DLD1 (cell line): ENCODE data around the gene PRKG1.
"Not testable (repeated sequence)": the region's sequence is repeated elsewhere in the genome, so short reads cannot be mapped to it uniquely, and the experiment has no call there.

ENCODE experiments used
- in situ Hi-C: cut with HindIII; loops from 2 replicates; pipeline ENCODE4 v1.10.0; 2017; ENCODE audit warnings: low sequenced_read_pairs

PRKG1 gene

GRCh38 chr10:52020702-52021101 lies 946.4 kb downstream of the PRKG1 start:
- in situ Hi-C loops, result no loop called here

DNA sequence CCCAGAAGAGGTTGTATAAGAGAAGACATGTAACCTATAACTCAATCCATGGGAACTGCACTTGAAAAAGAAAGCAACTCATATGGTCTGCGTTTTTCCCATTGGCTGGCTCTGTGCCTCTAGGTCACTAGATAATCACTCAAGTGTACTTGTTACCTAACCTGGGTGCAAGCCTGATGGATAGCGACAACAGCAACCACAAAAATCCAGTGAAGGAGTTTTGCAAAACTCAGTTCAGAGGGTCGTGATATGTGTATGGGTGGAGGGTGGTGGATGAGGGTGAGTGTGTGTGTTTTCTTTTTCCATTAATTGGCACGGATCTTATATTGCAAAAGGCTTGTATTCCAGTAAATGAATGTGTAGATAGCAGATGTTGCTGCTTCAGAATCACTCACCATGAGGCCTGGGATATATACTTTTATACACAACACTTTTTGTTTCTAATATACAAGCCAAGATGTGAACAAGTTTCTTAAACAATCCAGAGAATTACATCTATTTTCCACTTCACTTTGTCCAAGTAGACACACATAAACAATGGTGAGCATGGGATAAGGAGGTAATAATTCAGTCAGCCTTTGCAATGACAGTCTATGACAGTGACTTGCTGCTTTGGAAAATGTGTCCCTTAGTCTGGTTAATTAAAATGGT lies 952.9 kb downstream of the PRKG1 start:
- in situ Hi-C loops, result no loop called here

GRCh38 chr10:52028523-52028858 lies 954.2 kb downstream of the PRKG1 start:
- in situ Hi-C loops, result no loop called here

DNA sequence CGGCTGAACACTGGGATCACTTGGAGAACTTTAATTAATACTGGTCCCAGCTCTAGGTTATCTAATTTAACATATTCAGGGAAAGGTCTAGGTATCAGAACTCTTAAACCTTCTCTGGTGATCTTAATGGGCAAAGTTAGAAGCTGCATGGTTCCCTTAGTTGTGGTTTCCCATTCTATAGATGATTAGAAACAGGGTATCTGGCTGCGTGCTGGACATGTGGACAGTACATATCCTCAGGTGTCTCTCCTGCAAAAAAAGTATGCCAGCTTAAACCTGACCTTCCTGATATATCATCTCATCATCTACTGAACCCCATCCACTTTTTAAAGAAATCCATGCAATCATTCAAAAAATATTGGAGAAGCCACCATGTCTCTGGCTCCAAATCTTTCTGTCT lies 955.3 kb downstream of the PRKG1 start:
- in situ Hi-C loops, result no loop called here

GRCh38 chr10:52030051-52030790 lies 955.9 kb downstream of the PRKG1 start:
- in situ Hi-C loops, result no loop called here

- in situ Hi-C loops, result no loop called here
Observed at GRCh38 chr10:52030975-52031374, 956.7 kb downstream of the PRKG1 start.

- in situ Hi-C loops, result no loop called here
Observed at GRCh38 chr10:52031771-52032170, 957.5 kb downstream of the PRKG1 start.

- in situ Hi-C loops, result no loop called here
Observed at GRCh38 chr10:52032681-52033629, 958.7 kb downstream of the PRKG1 start.

DNA sequence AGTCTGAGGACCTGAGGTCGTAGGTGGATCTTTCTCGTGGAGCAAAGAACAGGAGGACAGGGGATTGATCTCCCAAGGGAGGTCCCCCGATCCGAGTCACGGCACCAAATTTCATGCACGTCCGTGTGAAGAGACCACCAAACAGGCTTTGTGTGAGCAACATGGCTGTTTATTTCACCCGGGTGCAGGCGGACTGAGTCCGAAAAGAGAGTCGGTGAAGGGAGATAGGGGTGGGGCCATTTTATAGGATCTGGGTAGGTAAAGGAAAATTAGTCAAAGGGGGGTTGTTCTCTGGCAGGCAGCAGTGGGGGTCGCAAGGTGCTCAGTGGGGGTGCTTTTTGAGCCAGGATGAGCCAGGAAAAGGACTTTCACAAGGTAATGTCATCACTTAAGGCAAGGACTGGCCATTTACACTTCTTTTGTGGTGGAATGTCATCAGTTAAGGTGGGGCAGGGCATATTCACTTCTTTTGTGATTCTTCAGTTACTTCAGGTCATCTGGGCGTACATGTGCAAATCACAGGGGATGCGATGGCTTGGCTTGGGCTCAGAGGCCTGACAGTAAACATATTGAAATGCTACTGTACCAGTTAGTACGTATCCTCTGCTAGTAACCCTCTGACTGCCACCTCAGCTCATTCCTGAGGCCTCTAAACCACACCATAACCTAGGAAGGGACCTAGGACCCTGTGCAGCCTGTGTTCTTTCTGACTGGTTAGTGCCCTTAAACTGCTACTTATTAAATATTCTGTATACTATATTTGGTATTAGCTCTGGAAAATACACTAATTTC lies 964.9 kb downstream of the PRKG1 start:
- in situ Hi-C loops, result not testable (repeated sequence)

DNA sequence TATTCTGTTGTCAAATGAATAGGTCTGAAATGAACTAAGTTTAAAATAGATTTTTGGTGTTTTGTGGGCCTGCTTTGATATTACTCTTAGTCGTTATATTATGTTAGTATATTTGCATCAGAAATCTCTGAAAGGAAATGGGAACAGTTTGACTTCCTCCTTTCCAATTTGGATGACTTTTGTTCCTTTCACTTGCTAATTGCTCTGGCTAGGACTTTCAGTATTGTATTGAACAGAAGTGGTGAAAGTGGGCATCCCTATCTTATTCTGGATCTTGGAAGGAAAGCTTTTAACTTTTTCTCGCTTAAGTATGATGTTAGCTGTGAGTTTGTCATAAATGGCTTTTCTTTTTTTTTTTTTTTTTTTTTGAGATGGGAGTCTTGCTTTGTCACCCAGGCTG lies 966.2 kb downstream of the PRKG1 start:
- in situ Hi-C loops, result no loop called here

- in situ Hi-C loops, result no loop called here
Observed at GRCh38 chr10:52043811-52044210, 969.5 kb downstream of the PRKG1 start.

- in situ Hi-C loops, result no loop called here
Observed at GRCh38 chr10:52048051-52048450, 973.8 kb downstream of the PRKG1 start.

DNA sequence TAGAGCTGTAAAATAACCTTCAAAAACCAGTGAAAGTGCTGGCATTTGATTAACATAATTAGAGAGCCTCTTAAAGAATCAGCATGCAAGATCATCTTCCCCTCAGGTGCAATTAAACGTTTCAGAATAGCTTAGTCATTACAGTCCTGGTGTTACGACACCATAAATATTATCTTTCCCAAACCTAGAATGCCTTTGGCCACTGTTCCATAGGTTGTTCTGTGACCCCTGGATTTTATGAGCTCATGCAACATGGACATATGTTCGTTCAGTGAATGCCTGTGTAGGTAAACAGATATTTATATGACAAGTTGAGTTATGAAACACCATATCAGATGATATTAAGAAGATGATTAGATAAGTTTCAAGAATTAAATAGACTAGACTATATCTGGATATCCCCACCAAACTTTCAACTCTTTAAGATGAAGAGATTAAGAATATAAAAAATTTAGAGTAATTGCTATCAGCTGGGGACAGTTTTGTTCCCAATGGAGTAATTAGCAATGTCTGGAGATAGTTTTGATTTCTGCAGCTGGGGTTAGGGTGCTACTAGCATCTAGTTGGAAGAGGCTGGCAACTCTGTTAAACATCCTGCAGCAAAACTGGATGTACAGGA lies 976.3 kb downstream of the PRKG1 start:
- in situ Hi-C loops, result no loop called here

- in situ Hi-C loops, result no loop called here
Observed at GRCh38 chr10:52053497-52053896, 979.2 kb downstream of the PRKG1 start.

DNA sequence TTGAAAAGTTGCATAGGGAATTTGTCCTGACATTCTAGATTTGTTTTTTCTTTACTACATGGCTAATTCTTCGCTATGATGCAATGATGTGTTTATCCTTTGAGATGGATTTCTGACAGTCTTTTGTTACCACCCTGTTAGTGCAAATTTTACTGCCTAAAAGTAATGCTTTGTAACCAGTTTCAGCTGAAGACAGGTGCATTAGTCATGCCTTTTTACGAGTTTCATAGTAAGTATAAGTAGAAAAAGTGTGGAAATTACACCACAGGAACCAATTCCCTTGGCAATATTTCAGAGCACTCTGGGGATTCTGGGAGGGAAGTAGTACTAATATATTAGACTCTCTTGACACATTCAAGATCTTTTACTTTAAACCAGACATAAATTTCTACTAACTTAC lies 982.0 kb downstream of the PRKG1 start:
- in situ Hi-C loops, result no loop called here

GRCh38 chr10:52059089-52059488 lies 984.8 kb downstream of the PRKG1 start:
- in situ Hi-C loops, result no loop called here

DNA sequence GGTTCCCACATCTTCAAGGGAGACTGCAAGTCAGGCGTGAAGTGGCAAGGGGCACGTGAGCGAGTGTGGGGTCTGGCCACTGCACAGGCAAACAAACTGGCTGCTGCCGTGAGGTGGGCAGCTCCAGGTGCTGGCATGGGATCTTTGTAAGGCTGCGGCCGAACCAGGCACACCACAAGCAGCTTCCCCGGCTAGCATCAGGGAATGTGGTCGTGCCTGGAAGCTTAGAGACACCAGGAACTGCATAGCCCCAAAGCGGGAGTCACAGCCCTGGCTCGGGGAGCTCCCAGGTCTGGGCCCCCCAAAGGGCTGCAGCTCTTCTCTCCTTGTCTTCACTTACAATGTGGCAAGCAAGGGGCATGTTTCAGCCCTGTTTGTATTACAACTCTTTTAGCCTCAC lies 988.9 kb downstream of the PRKG1 start:
- in situ Hi-C loops, result no loop called here

GRCh38 chr10:52064084-52064845 lies 990.0 kb downstream of the PRKG1 start:
- in situ Hi-C loops, result no loop called here

DNA sequence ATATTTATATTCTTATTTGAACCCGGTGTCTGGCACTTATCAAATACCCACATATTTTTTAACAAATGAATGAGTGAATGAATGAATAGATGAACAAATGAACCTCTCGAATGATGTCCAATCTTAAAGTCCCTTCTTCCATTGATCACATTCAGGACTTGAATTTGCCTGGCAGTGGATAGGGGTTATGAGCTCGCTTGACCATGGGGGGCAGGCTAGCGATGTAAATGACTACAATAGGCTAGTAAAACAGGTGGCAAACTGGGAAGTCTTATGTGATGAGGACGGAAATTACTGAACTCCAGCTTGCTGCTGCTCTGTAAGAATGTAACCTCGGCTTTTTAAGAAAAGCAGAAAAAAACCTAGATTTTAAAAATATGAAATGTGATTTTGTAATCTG lies 992.1 kb downstream of the PRKG1 start:
- in situ Hi-C loops, result no loop called here

- in situ Hi-C loops, result no loop called here
Observed at GRCh38 chr10:52068485-52068884, 994.2 kb downstream of the PRKG1 start.
